GM23338 (cell line): ENCODE results near the gene CADPS2. TPM values are rescaled to one million over a fixed set of nuclear protein-coding genes. Genes with fewer than 3 reads are reported as not detected.

ENCODE experiments used
- ATAC-seq: fragments of 200-7000 bp; cut with Tn5 transposase; 3 replicates; pipeline ENCODE4 v1.9.1; 2020
- DNase-seq: peaks from one replicate; pipeline ENCODE4 v3.0.0-alpha.2; 2015; ENCODE audit warnings: low spot score
- H2AFZ ChIP-seq: fragments of 200-600 bp; sonication (generic); 2 replicates; pipeline ENCODE4 v1.8.0; 2016; ENCODE audit warnings: antibody characterized with exemption, mild to moderate bottlenecking, moderate library complexity
- H3F3A ChIP-seq: fragments of 200-600 bp; sonication (generic); replicated peaks from 2 replicates; pipeline ENCODE4 v1.8.0; 2017; ENCODE audit warnings: antibody characterized with exemption, mixed run types, low read depth
- H3K27ac ChIP-seq: fragments of 200-600 bp; sonication (generic); 2 replicates; pipeline ENCODE4 v1.6.1; 2016; ENCODE audit warnings: low read depth
- H3K27me3 ChIP-seq: fragments of 200-600 bp; sonication (generic); 2 replicates; pipeline ENCODE4 v1.8.0; 2016; ENCODE audit warnings: mild to moderate bottlenecking, mixed run types, moderate library complexity; ENCODE audit not compliant: insufficient read depth
- H3K36me3 ChIP-seq: fragments of 200-600 bp; sonication (generic); 2 replicates; pipeline ENCODE4 v1.8.0; 2016; ENCODE audit warnings: mild to moderate bottlenecking; ENCODE audit not compliant: insufficient read depth
- H3K4me1 ChIP-seq: fragments of 200-600 bp; sonication (generic); 2 replicates; pipeline ENCODE4 v1.8.0; 2016; ENCODE audit warnings: mild to moderate bottlenecking, moderate library complexity; ENCODE audit not compliant: insufficient read depth
- H3K4me2 ChIP-seq: fragments of 200-600 bp; sonication (generic); 2 replicates; pipeline ENCODE4 v1.7.1; 2017; ENCODE audit warnings: mixed run types
- H3K4me3 ChIP-seq: fragments of 200-600 bp; sonication (generic); 2 replicates; pipeline ENCODE4 v1.6.1; 2016; ENCODE audit warnings: mixed run types
- H3K79me2 ChIP-seq: fragments of 200-600 bp; sonication (generic); replicated peaks from 2 replicates; pipeline ENCODE4 v1.8.0; 2017; ENCODE audit warnings: mild to moderate bottlenecking; ENCODE audit not compliant: insufficient read depth
- H3K9me2 ChIP-seq: fragments of 200-600 bp; sonication (generic); 2 replicates; pipeline ENCODE4 v1.8.0; 2017; ENCODE audit not compliant: insufficient read depth
- H4K20me1 ChIP-seq: fragments of 200-600 bp; sonication (generic); replicated peaks from 2 replicates; pipeline ENCODE4 v1.8.0; 2017; ENCODE audit warnings: mild to moderate bottlenecking; ENCODE audit not compliant: insufficient read depth
- H3K27ac Mint-ChIP-seq: 2 replicates; pipeline ENCODE4 v1.8.0; 2020; ENCODE audit warnings: inconsistent platforms, mild to moderate bottlenecking, moderate library complexity, mixed read lengths
- H3K27me3 Mint-ChIP-seq: 3 replicates; pipeline ENCODE4 v1.8.0; 2022; ENCODE audit warnings: low read depth, mild to moderate bottlenecking, moderate library complexity, mixed read lengths, inconsistent platforms; ENCODE audit not compliant: insufficient read depth, poor library complexity
- H3K36me3 Mint-ChIP-seq: 3 replicates; pipeline ENCODE4 v1.8.0; 2021; ENCODE audit warnings: low read depth, mild to moderate bottlenecking, inconsistent platforms, moderate library complexity, mixed read lengths
- H3K4me1 Mint-ChIP-seq: 3 replicates; pipeline ENCODE4 v1.8.0; 2020; ENCODE audit warnings: mild to moderate bottlenecking, inconsistent platforms, mixed read lengths
- H3K4me3 Mint-ChIP-seq: 3 replicates; pipeline ENCODE4 v1.8.0; 2021; ENCODE audit warnings: moderate library complexity, mild to moderate bottlenecking, inconsistent platforms, mixed read lengths
- H3K9me3 Mint-ChIP-seq: 3 replicates; pipeline ENCODE4 v1.8.0; 2020; ENCODE audit warnings: moderate library complexity, mild to moderate bottlenecking, inconsistent platforms, mixed read lengths
- CREB1 ChIP-seq: fragments of 250-450 bp; sonication (Bioruptor Pico); IDR thresholded peaks from 2 replicates; pipeline ENCODE4 v1.5.0; 2020; ENCODE audit warnings: low read depth, mild to moderate bottlenecking, moderate library complexity
- EZH2 ChIP-seq: fragments of 200-600 bp; sonication (generic); IDR thresholded peaks from one replicate; pipeline ENCODE4 v1.8.0; 2017; ENCODE audit warnings: antibody characterized with exemption, mild to moderate bottlenecking, low read depth; ENCODE audit not compliant: unreplicated experiment
- EZH2phosphoT487 ChIP-seq: fragments of 200-600 bp; sonication (generic); IDR thresholded peaks from one replicate; pipeline ENCODE4 v1.8.1; 2018; ENCODE audit warnings: antibody characterized with exemption; ENCODE audit not compliant: unreplicated experiment
- JUNB ChIP-seq: IDR thresholded peaks from one replicate; pipeline ENCODE4 v1.6.1; 2016; ENCODE audit warnings: antibody characterized with exemption; ENCODE audit not compliant: unreplicated experiment
- NANOG ChIP-seq: IDR thresholded peaks from 2 replicates; pipeline ENCODE4 v1.6.1; 2016; ENCODE audit warnings: antibody characterized with exemption, borderline replicate concordance
- POLR2AphosphoS5 ChIP-seq: IDR thresholded peaks from 2 replicates; pipeline ENCODE4 v1.6.1; 2016; ENCODE audit warnings: antibody characterized with exemption, low read depth
- STAT1 ChIP-seq: IDR thresholded peaks from one replicate; pipeline ENCODE4 v1.6.1; 2016; ENCODE audit warnings: antibody characterized with exemption; ENCODE audit not compliant: unreplicated experiment
- ZNF114 ChIP-seq: fragments of 250-450 bp; sonication (Bioruptor Pico); IDR thresholded peaks from 2 replicates; pipeline ENCODE4 v1.5.0; 2020; ENCODE audit warnings: mild to moderate bottlenecking, moderate library complexity
- ZNF331 ChIP-seq: fragments of 250-450 bp; sonication (Bioruptor Pico); IDR thresholded peaks from 2 replicates; pipeline ENCODE4 v1.5.0; 2020; ENCODE audit warnings: low read depth, mild to moderate bottlenecking, moderate library complexity
- polyA plus RNA-seq: library from polyadenylated mRNA; unstranded; fragments of >200 nt; fragmentation: Nextera tagmentation; extraction: Ambion mirVana; gene quantifications from 2 replicates; pipeline ENCODE4 v1.2.1, GENCODE V29; 2016
- total RNA-seq: library from RNA; depleted of rRNA; stranded (reverse); fragments of >200 nt; shearing (Covaris generic); gene quantifications from 2 replicates; pipeline ENCODE4 v1.2.3, GENCODE V29; 2014
- TF ChIP-seq, protein P1 (sequence below): IDR thresholded peaks from 2 replicates; pipeline ENCODE4 v1.6.1; 2016; ENCODE audit warnings: antibody characterized with exemption
- TF ChIP-seq, protein P2 (sequence below), 2 experiments: fragments of 200-600 bp in 1 of 2; sonication (generic) in 1 of 2; conservative IDR thresholded peaks; 2 replicates each; pipeline versions ENCODE4 v1.5.1 to v1.6.1; 2016 to 2017; ENCODE audit warnings: antibody characterized with exemption in 2 of 2, low read depth in 2 of 2, mild to moderate bottlenecking in 2 of 2, moderate library complexity in 1 of 2
- TF ChIP-seq, protein P3 (sequence below): IDR thresholded peaks from one replicate; pipeline ENCODE4 v1.6.1; 2018; ENCODE audit warnings: antibody characterized with exemption; ENCODE audit not compliant: unreplicated experiment
- TF ChIP-seq, protein P4 (sequence below): fragments of 250-450 bp; sonication (Bioruptor Pico); IDR thresholded peaks from 2 replicates; pipeline ENCODE4 v1.5.0; 2020; ENCODE audit warnings: mild to moderate bottlenecking, moderate library complexity

The CADPS2 gene
- total and polyA plus RNA-seq, 2 experiments from 2014 or later = 16.3 to 36.9 TPM

DNA sequence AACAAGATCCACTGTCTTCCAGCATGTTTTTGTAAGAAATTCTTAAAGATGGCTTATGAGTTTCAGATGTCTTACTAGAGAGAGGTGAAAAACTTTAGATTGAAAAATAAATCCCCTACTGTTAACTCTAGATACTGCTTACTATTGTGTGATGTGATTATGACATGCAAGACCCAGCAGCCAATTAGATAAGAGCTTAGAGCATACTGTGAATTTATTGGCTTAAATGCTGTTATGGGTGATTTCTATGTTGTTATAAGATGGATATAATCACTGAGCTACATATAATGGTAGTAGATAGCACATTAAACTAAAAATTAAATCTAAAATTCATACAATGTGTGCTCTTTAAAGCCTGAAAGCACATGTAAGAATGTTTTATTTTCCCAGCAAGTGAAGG, 187.2 kb downstream of the CADPS2 start, which contains the start of gene RNF133:
Gene RNF133 (minus strand): TSS at position 101 of the 400 bp plus-strand sequence. CDS start 199 bp downstream, outside the sequence.
- Mint-ChIP-seq H3K36me3 (peaks cover 7% of the 10 kb centered on the region; the same call in 2 of the 3 replicates), H3K27me3 (no peaks in the 10 kb centered on the region), H3K27ac (no peak within 1 kb of the TSS; the same call in 1 of the 2 replicates), H3K4me3 (no peak within 1 kb of the TSS), H3K9me3 (no peaks in the 10 kb centered on the region), H3K4me1 (peaks cover 14% of the 10 kb centered on the region)
- DNase-seq (no peak), ATAC-seq (no peak)
- H3K9me2 ChIP-seq = no peaks in the 10 kb centered on the region
- no peak for TF ChIP-seq CREB1 (CRISPR knock-in tag)
- no peak for TF ChIP-seq ZNF331 (CRISPR knock-in tag)
- no peak for TF ChIP-seq EZH2phosphoT487
- no peak for TF ChIP-seq ZNF114 (CRISPR knock-in tag)
- no peak for TF ChIP-seq EZH2
- TF ChIP-seq, protein P1, sequence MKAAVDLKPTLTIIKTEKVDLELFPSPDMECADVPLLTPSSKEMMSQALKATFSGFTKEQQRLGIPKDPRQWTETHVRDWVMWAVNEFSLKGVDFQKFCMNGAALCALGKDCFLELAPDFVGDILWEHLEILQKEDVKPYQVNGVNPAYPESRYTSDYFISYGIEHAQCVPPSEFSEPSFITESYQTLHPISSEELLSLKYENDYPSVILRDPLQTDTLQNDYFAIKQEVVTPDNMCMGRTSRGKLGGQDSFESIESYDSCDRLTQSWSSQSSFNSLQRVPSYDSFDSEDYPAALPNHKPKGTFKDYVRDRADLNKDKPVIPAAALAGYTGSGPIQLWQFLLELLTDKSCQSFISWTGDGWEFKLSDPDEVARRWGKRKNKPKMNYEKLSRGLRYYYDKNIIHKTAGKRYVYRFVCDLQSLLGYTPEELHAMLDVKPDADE = no peak
- no peak for TF ChIP-seq STAT1
- TF ChIP-seq JUNB = no peak
- TF ChIP-seq NANOG = no peak
- TF ChIP-seq, protein P2, sequence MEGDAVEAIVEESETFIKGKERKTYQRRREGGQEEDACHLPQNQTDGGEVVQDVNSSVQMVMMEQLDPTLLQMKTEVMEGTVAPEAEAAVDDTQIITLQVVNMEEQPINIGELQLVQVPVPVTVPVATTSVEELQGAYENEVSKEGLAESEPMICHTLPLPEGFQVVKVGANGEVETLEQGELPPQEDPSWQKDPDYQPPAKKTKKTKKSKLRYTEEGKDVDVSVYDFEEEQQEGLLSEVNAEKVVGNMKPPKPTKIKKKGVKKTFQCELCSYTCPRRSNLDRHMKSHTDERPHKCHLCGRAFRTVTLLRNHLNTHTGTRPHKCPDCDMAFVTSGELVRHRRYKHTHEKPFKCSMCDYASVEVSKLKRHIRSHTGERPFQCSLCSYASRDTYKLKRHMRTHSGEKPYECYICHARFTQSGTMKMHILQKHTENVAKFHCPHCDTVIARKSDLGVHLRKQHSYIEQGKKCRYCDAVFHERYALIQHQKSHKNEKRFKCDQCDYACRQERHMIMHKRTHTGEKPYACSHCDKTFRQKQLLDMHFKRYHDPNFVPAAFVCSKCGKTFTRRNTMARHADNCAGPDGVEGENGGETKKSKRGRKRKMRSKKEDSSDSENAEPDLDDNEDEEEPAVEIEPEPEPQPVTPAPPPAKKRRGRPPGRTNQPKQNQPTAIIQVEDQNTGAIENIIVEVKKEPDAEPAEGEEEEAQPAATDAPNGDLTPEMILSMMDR (conservative IDR thresholded peaks at IDR 0.05; ENCODE audit: low read depth in 2 of 2) = no peak
- TF ChIP-seq, protein P3, sequence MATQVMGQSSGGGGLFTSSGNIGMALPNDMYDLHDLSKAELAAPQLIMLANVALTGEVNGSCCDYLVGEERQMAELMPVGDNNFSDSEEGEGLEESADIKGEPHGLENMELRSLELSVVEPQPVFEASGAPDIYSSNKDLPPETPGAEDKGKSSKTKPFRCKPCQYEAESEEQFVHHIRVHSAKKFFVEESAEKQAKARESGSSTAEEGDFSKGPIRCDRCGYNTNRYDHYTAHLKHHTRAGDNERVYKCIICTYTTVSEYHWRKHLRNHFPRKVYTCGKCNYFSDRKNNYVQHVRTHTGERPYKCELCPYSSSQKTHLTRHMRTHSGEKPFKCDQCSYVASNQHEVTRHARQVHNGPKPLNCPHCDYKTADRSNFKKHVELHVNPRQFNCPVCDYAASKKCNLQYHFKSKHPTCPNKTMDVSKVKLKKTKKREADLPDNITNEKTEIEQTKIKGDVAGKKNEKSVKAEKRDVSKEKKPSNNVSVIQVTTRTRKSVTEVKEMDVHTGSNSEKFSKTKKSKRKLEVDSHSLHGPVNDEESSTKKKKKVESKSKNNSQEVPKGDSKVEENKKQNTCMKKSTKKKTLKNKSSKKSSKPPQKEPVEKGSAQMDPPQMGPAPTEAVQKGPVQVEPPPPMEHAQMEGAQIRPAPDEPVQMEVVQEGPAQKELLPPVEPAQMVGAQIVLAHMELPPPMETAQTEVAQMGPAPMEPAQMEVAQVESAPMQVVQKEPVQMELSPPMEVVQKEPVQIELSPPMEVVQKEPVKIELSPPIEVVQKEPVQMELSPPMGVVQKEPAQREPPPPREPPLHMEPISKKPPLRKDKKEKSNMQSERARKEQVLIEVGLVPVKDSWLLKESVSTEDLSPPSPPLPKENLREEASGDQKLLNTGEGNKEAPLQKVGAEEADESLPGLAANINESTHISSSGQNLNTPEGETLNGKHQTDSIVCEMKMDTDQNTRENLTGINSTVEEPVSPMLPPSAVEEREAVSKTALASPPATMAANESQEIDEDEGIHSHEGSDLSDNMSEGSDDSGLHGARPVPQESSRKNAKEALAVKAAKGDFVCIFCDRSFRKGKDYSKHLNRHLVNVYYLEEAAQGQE = no peak
- TF ChIP-seq, protein P4, sequence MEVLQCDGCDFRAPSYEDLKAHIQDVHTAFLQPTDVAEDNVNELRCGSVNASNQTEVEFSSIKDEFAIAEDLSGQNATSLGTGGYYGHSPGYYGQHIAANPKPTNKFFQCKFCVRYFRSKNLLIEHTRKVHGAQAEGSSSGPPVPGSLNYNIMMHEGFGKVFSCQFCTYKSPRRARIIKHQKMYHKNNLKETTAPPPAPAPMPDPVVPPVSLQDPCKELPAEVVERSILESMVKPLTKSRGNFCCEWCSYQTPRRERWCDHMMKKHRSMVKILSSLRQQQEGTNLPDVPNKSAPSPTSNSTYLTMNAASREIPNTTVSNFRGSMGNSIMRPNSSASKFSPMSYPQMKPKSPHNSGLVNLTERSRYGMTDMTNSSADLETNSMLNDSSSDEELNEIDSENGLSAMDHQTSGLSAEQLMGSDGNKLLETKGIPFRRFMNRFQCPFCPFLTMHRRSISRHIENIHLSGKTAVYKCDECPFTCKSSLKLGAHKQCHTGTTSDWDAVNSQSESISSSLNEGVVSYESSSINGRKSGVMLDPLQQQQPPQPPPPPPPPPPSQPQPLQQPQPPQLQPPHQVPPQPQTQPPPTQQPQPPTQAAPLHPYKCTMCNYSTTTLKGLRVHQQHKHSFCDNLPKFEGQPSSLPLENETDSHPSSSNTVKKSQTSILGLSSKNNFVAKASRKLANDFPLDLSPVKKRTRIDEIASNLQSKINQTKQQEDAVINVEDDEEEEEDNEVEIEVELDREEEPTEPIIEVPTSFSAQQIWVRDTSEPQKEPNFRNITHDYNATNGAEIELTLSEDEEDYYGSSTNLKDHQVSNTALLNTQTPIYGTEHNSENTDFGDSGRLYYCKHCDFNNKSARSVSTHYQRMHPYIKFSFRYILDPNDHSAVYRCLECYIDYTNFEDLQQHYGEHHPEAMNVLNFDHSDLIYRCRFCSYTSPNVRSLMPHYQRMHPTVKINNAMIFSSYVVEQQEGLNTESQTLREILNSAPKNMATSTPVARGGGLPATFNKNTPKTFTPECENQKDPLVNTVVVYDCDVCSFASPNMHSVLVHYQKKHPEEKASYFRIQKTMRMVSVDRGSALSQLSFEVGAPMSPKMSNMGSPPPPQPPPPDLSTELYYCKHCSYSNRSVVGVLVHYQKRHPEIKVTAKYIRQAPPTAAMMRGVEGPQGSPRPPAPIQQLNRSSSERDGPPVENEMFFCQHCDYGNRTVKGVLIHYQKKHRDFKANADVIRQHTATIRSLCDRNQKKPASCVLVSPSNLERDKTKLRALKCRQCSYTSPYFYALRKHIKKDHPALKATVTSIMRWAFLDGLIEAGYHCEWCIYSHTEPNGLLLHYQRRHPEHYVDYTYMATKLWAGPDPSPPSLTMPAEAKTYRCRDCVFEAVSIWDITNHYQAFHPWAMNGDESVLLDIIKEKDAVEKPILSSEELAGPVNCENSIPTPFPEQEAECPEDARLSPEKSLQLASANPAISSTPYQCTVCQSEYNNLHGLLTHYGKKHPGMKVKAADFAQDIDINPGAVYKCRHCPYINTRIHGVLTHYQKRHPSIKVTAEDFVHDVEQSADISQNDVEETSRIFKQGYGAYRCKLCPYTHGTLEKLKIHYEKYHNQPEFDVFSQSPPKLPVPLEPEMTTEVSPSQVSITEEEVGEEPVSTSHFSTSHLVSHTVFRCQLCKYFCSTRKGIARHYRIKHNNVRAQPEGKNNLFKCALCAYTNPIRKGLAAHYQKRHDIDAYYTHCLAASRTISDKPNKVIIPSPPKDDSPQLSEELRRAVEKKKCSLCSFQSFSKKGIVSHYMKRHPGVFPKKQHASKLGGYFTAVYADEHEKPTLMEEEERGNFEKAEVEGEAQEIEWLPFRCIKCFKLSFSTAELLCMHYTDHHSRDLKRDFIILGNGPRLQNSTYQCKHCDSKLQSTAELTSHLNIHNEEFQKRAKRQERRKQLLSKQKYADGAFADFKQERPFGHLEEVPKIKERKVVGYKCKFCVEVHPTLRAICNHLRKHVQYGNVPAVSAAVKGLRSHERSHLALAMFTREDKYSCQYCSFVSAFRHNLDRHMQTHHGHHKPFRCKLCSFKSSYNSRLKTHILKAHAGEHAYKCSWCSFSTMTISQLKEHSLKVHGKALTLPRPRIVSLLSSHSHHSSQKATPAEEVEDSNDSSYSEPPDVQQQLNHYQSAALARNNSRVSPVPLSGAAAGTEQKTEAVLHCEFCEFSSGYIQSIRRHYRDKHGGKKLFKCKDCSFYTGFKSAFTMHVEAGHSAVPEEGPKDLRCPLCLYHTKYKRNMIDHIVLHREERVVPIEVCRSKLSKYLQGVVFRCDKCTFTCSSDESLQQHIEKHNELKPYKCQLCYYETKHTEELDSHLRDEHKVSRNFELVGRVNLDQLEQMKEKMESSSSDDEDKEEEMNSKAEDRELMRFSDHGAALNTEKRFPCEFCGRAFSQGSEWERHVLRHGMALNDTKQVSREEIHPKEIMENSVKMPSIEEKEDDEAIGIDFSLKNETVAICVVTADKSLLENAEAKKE (CRISPR knock-in tag) = no peak
- TF ChIP-seq POLR2AphosphoS5 = no peak
- peaks cover 10% of the 10 kb centered on the region; the same call in 1 of the 2 replicates for H3K4me1 ChIP-seq
- H3K4me3 ChIP-seq = no peak within 1 kb of the TSS
- no peaks in the 10 kb centered on the region for H3K27me3 ChIP-seq
- H4K20me1 ChIP-seq = no peaks in the 10 kb centered on the region
- H3K79me2 ChIP-seq = no peaks in the 10 kb centered on the region
- no peak within 1 kb of the TSS for H3K4me2 ChIP-seq
- no peaks in the 10 kb centered on the region for H3F3A ChIP-seq
- no peaks in the 10 kb centered on the region for H3K36me3 ChIP-seq
- H3K27ac ChIP-seq = no peak within 1 kb of the TSS
- no peak within 1 kb of the TSS for H2AFZ ChIP-seq
